Limb (tissue), 2 donors: ENCODE measurements around the gene NCAPG2.
"Not testable (repeated sequence)": the region's sequence is repeated elsewhere in the genome, so short reads cannot be mapped to it uniquely, and the experiment has no call there.

Experiments used
- DNase-seq, 2 donors: peaks; one replicate each; pipeline ENCODE4 v3.0.0-alpha.2; 2016; ENCODE audit errors: extremely low spot score in 2 of 2

Gene NCAPG2

DNA sequence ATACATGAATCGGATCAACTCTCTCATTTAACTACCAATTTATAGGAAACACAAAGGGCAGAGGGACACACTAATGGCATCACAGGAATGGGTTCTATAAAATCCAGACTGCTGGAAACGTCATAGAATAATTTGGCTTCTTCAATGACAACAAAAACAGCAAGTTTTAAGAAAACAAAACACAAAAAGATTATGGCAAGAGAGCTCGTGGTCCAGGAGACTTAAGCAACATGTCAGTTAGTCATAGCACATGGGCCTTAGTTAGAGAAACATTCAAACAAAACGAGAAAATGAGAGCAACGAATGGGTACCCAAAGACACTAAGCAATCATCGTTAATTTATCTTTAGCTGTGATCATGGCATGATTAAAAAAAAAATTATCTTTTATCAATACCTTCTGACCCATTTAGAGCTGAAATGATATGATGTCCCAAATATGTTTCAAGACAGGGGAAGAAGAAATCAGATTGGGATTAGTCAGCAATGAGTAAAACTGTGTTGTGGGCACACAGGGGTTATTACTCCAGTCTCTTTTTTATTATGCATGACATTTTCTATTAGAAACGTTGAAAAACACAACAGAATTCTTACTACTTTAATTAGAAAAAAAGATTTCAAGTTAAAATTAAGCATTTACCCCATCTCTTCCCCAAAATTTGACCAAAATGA is 28.3 kb downstream of the NCAPG2 start:
- DNase-seq: no peak

DNA sequence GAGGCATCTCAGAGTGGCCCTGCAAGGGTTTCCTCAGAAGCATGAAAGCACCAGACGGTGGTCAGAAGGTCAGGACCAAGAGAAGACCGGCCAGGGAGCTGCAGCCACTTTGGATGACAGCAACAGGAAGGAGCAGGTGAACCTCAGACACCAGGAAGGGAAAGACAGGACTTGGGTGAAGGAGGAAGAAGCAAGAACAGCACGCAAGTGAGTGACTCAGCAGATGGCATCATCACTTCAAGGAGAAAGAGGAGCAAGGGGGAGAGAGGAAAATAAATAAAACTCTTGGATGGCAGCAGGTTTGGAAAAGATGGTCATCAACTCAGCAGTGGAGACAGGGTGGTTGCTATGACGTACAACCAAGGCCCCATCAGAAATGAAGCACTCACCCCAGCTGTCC is 31.6 kb downstream of the NCAPG2 start:
- no peak for DNase-seq

DNA sequence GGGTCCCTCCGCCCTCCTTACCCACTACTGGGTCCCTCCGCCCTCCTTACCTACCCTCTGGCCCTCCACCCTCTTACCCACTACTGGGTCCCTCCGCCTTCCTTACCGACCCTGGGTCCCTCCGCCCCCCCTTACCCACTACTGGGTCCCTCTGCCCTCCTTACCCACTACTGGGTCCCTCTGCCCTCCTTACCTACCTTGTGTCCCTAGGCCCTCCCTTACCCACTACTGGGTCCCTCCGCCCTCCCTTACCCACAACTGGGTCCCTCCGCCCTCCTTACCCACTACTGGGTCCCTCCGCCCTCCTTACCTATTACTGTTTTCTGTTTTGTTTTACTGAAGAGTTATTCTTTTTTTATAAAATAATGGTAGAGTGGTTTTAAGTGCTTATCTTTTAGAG is 36.5 kb downstream of the NCAPG2 start:
- DNase-seq: not testable (repeated sequence)

- DNase-seq: not testable (repeated sequence)
Measured at GRCh38 chr7:158666966-158667678, 37.5 kb downstream of the NCAPG2 start.

GRCh38 chr7:158666401-158666800 is 38.2 kb downstream of the NCAPG2 start:
- DNase-seq: no peak

DNA sequence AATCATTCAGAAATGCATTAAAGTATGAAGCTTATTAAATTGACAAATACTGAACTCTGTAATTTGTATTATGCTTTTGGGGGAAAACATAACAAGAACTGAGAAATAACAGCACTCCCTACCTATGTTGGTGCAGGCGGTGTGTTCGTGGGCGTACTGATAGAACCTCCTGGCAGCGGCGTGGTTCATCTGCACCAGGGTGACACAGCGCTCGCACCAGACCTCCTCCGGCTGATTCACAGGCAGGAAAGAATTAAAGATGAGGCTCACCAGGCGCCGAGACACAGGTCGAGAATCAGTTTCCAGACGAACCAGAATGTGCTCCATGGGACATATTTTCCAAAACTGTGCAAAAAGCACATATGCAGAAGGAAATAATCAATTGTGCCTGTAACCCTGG is 40.2 kb downstream of the NCAPG2 start:
- DNase-seq: no peak

GRCh38 chr7:158663428-158663741 is 41.2 kb downstream of the NCAPG2 start:
- DNase-seq: no peak

GRCh38 chr7:158662610-158663427 is 41.8 kb downstream of the NCAPG2 start:
- no peak for DNase-seq

DNA sequence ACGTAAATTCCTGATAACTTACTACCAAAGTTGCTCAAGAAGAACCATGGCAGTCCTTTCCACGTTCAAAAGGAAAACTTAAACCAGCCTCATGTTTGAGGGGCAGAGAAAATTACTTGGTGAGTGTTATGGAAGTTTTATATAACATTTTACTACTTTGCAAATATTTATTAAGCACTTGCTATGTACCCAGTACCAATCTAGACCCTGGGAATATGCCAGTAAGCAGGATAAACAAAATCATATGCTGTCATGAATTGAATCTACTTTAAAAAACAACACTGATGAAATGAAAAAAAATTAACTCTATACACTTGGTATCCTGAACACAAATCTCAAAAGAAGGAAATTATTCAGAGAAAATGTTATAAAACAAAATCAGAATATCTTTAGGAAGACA is 46.1 kb downstream of the NCAPG2 start:
- no peak for DNase-seq

GRCh38 chr7:158657189-158657746 is 47.3 kb downstream of the NCAPG2 start:
- no peak for DNase-seq

DNA sequence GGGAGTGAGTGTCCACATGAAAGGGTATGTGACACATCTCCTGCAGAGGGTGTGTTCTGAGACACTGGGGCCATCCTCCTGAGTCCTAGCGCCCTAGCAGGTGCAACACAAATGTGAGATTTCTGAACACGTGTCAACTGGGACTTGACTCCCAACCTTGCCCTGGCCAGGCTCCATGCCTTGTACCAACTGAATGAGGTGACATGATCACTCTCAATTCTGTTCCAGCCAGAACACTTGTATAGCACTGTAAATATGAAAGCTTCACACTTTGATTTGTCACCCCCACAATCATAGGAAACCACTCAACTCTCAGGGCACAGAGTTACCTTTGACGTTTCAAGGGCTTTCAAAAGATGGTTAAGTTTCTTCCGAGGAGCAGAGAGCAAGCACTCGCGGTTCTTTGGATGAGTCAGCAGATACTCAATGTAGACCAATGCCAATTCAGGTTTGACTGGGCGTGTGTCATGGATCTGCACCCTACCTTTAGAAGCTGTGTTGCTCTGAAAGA is 48.6 kb downstream of the NCAPG2 start:
- DNase-seq: no peak

DNA sequence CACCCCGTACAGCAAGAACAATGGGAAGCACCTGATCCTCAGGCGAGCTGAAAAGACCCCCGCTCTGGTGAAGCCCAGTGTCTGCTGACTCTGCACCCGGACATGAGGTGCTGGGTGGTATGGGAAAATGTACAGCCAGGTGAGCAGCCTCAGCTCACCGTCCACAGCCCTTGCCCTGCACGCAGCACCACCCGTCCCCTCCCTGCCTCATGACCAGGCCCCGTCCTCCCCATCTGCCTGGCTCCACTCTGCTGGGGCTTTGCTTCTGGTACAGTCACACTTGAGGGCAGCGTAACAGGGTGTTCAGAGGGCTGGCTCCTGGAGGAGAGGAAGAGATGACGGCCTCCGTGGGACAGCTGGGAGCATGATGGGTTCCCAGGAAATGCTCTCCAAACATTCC is 49.1 kb downstream of the NCAPG2 start:
- no peak for DNase-seq

- no peak for DNase-seq
Measured at GRCh38 chr7:158651968-158652565, 52.5 kb downstream of the NCAPG2 start.

- DNase-seq: no peak
Measured at GRCh38 chr7:158650821-158651225, 53.8 kb downstream of the NCAPG2 start.

- peak in 1 of 2 donors; percentile 6 for DNase-seq
Measured at GRCh38 chr7:158649279-158649678, 55.3 kb downstream of the NCAPG2 start.

GRCh38 chr7:158648787-158649186 is 55.8 kb downstream of the NCAPG2 start:
- DNase-seq: no peak

- no peak for DNase-seq
Measured at GRCh38 chr7:158648168-158648567, 56.4 kb downstream of the NCAPG2 start.

DNA sequence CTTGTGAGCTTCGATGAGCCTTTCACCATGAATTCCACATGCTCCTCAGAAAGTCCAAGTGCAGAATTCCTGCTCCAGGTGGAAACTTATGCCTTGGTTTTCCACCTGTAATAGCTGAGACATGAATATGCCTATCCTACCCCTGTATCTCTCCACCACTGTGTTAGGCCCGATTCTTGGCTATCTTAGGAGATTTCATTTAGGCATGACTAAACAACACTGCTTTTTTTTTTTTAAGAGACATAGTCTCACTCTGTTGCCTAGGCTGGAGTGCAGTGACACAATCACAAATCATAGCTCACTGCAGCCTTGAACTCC is 57.2 kb downstream of the NCAPG2 start:
- DNase-seq: no peak

DNA sequence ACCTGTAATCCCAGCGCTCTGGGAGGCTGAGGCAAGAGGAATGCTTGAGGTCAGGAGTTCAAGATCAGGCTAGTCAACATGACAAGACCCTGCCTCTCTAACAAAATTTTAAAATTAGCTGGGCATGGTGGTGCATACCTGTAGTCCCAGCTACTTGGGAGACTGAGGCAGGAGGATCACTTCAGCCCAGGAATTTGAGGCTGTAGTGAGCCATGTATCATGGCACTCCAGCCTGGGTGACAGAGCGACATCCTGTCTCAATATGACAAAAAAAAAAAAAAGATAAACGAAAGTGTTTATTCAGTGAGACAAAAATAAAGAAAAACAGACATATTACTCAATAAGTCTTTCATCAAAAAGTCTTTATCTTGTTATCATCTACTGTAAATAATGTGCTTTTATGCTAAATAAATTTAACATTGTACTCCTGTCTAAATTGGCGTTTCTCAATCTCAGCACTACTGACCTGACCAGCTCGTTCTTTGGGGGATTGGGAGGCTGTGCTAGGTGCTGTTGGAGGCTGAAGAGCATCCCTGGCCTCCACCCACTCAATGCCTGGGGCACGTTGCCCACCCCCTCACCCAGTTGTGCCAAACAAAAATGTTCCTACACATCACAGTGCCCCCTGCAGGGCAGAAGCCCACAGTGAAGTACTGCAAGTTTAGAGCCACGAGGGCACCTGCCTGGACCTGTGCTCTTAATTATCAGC is 57.7 kb downstream of the NCAPG2 start:
- DNase-seq: no peak

GRCh38 chr7:158645842-158646241 is 58.8 kb downstream of the NCAPG2 start:
- DNase-seq: no peak

GRCh38 chr7:158642149-158642548 is 62.5 kb downstream of the NCAPG2 start:
- DNase-seq: no peak
